ENCODE data around the gene YBX3. TPM values are rescaled to one million over a fixed set of nuclear protein-coding genes. Genes with fewer than 3 reads are reported as not detected.

The YBX3 gene
- polyA plus RNA-seq, 1 of the 3 experiments (the other 2 are of a cell fraction): 22.4 TPM

- POLR2A ChIA-PET: no interaction called here
- H3K9ac ChIP-seq: no peak overlapping the region
- H3K4me2 ChIP-seq: peak overlapping the region; percentile 70
- peak overlapping the region; percentile 68; the same call in 1 of the 2 replicates for H2AFZ ChIP-seq (ENCODE audit: low read depth)
- H3K4me1 ChIP-seq (ENCODE audit: control insufficient read depth in 1 of 2, insufficient read depth in 2 of 2, low read depth in 1 of 2, low read length in 1 of 2): peaks cover 0 to 4% of the 10 kb centered on the region in 2 experiments; a peak in 1 of 4 replicates
- no peaks in the 10 kb centered on the region for H3K36me3 ChIP-seq (replicated peaks in 1 of 2; ENCODE audit: control insufficient read depth in 1 of 2, insufficient read depth in 2 of 2, low read length in 1 of 2)
- no peaks in the 10 kb centered on the region; the same call in 1 of the 2 replicates for H3K27me3 ChIP-seq (ENCODE audit: insufficient read depth)
- H3K79me2 ChIP-seq (ENCODE audit: insufficient read depth): no peaks in the 10 kb centered on the region
- no peak overlapping the region for H3K27ac ChIP-seq (ENCODE audit: low read depth in 2 of 2, low read length in 1 of 2)
- CTCF ChIA-PET: interaction anchor here (0.6 to 2.5 kb wide), 45 partner anchors 8 to 750 kb away, joined by 3 to 30 read pairs (median 3); partner anchors contain the start of genes MAGOHB, TAS2R10 and YBX3
- 0 out of 2 replicates have a peak, but pooled peaks have one; percentile 29 for TF ChIP-seq RFX5 (IDR thresholded peaks at IDR 0.05; ENCODE audit: low read length)
- TF ChIP-seq NRF1 (IDR thresholded peaks at IDR 0.05; ENCODE audit: low read depth, low read length): no peak
- no peak for TF ChIP-seq TEAD4 (IDR thresholded peaks at IDR 0.05; ENCODE audit: borderline replicate concordance, insufficient read depth)
- peak; percentile 77 for TF ChIP-seq SMC3 (IDR thresholded peaks at IDR 0.05; ENCODE audit: low read depth, low read length)
- no peak for TF ChIP-seq TCF12 (IDR thresholded peaks at IDR 0.05)
- TF ChIP-seq RAD21 (IDR thresholded peaks at IDR 0.05; ENCODE audit: low read length): peak; percentile 79
- TF ChIP-seq, protein P1, sequence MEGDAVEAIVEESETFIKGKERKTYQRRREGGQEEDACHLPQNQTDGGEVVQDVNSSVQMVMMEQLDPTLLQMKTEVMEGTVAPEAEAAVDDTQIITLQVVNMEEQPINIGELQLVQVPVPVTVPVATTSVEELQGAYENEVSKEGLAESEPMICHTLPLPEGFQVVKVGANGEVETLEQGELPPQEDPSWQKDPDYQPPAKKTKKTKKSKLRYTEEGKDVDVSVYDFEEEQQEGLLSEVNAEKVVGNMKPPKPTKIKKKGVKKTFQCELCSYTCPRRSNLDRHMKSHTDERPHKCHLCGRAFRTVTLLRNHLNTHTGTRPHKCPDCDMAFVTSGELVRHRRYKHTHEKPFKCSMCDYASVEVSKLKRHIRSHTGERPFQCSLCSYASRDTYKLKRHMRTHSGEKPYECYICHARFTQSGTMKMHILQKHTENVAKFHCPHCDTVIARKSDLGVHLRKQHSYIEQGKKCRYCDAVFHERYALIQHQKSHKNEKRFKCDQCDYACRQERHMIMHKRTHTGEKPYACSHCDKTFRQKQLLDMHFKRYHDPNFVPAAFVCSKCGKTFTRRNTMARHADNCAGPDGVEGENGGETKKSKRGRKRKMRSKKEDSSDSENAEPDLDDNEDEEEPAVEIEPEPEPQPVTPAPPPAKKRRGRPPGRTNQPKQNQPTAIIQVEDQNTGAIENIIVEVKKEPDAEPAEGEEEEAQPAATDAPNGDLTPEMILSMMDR (IDR thresholded peaks at IDR 0.05): peak; percentile 96
- H3K9me3 ChIP-seq: no peaks in the 10 kb centered on the region
- peak overlapping the region; percentile 40 to 56 for H3K4me3 ChIP-seq (ENCODE audit: low read depth in 2 of 2, low read length in 1 of 2)
- WGBS (ENCODE audit: low lambda C conversion rate): 4% methylated on average over 17 of the region's 17 CpGs
- H3K9me2 ChIP-seq: no peaks in the 10 kb centered on the region
- peak; percentile 63 for DNase-seq
- H4K20me1 ChIP-seq (ENCODE audit: insufficient read depth): no peaks in the 10 kb centered on the region
- no peaks in the 10 kb centered on the region for H3F3A ChIP-seq (replicated peaks; ENCODE audit: insufficient read depth)
Observed at GRCh38 chr12:10749700-10750384, 26.7 kb upstream of the YBX3 start.

DNA sequence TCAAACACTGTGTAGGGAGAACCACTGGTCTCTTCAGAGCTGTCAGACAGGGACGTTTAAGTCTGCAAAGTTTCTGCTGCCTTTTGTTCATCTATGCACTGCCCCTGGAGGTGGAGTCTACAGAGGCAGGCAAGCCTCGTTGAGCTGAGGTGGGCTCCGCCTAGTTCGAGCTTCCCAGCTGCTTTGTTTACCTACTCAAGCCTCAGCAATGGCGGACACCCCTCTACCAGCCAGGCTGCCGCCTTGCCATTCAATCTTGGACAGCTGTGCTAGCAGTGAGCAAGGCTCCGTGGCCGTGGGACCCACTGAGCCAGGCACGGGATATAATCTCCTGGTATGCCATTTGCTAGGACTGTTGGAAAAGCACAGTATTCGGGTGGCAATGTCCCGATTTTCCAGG, 24.6 kb upstream of the YBX3 start:
- Histone ChIP-seq H3K4me3 (ENCODE audit: low read depth in 2 of 2, low read length in 1 of 2) (no peak overlapping the region), H3K4me2 (no peak overlapping the region), H3K79me2 (ENCODE audit: insufficient read depth) (no peaks in the 10 kb centered on the region), H3K4me1 (ENCODE audit: control insufficient read depth in 1 of 2, insufficient read depth in 2 of 2, low read depth in 1 of 2, low read length in 1 of 2) (peaks cover 0 to 4% of the 10 kb centered on the region in 2 experiments; a peak in 1 of 4 replicates), H3K36me3 (replicated peaks in 1 of 2; ENCODE audit: control insufficient read depth in 1 of 2, insufficient read depth in 2 of 2, low read length in 1 of 2) (no peaks in the 10 kb centered on the region), H3K27me3 (ENCODE audit: insufficient read depth) (no peaks in the 10 kb centered on the region; the same call in 1 of the 2 replicates), H3K27ac (ENCODE audit: low read depth in 2 of 2, low read length in 1 of 2) (no peak overlapping the region), H3F3A (replicated peaks; ENCODE audit: insufficient read depth) (no peaks in the 10 kb centered on the region), H3K9ac (no peak overlapping the region), H3K9me3 (no peaks in the 10 kb centered on the region), H3K9me2 (no peaks in the 10 kb centered on the region), H2AFZ (ENCODE audit: low read depth) (no peak overlapping the region), H4K20me1 (ENCODE audit: insufficient read depth) (no peaks in the 10 kb centered on the region)
- WGBS (ENCODE audit: low lambda C conversion rate): 2% methylated on average over 9 of the region's 11 CpGs
- TF ChIP-seq, protein P2, sequence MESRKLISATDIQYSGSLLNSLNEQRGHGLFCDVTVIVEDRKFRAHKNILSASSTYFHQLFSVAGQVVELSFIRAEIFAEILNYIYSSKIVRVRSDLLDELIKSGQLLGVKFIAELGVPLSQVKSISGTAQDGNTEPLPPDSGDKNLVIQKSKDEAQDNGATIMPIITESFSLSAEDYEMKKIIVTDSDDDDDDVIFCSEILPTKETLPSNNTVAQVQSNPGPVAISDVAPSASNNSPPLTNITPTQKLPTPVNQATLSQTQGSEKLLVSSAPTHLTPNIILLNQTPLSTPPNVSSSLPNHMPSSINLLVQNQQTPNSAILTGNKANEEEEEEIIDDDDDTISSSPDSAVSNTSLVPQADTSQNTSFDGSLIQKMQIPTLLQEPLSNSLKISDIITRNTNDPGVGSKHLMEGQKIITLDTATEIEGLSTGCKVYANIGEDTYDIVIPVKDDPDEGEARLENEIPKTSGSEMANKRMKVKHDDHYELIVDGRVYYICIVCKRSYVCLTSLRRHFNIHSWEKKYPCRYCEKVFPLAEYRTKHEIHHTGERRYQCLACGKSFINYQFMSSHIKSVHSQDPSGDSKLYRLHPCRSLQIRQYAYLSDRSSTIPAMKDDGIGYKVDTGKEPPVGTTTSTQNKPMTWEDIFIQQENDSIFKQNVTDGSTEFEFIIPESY (IDR thresholded peaks at IDR 0.05; ENCODE audit: borderline replicate concordance, low read depth): no peak
- TF ChIP-seq CHD2 (IDR thresholded peaks at IDR 0.05; ENCODE audit: low read length, partially characterized antibody) (no peak), SMC3 (IDR thresholded peaks at IDR 0.05; ENCODE audit: low read depth, low read length) (no peak), GATA2 (CRISPR knock-in tag; IDR thresholded peaks at IDR 0.05) (no peak), YY1 (IDR thresholded peaks at IDR 0.05; ENCODE audit: low read depth) (no peak), POLR2AphosphoS5 (IDR thresholded peaks at IDR 0.05; ENCODE audit: low read depth, low read length) (no peak), FOSL2 (IDR thresholded peaks at IDR 0.05; ENCODE audit: borderline replicate concordance, low read depth) (no peak), NFIC (IDR thresholded peaks at IDR 0.05; ENCODE audit: borderline replicate concordance) (no peak), TEAD4 (IDR thresholded peaks at IDR 0.05; ENCODE audit: borderline replicate concordance, insufficient read depth) (no peak), MAX (IDR thresholded peaks at IDR 0.05; ENCODE audit: low read depth) (no peak), RXRA (IDR thresholded peaks at IDR 0.05; ENCODE audit: borderline replicate concordance, low read depth) (no peak)
- TF ChIP-seq, protein P1 (IDR thresholded peaks at IDR 0.05): no peak
- no peak for DNase-seq
- CTCF ChIA-PET: no interaction called here
- POLR2A ChIA-PET: no interaction called here
